Endometrium (tissue), 2 donors: Measurements from ENCODE around the gene DLG4.

Source experiments
- FAIRE-seq: peaks from 2 replicates; lab custom pipeline; 2012; peaks lifted over from hg19 to GRCh38; lab: Jason Lieb, UNC
- donor health status: control.
- donor health status: control.

The DLG4 gene

GRCh38 chr17:7156342-7156940 lies 63.2 kb downstream of the DLG4 start:
- FAIRE-seq = no peak

- no peak for FAIRE-seq
Observed at GRCh38 chr17:7147772-7148171, 71.9 kb downstream of the DLG4 start.

- no peak for FAIRE-seq
Observed at GRCh38 chr17:7146115-7146514, 73.5 kb downstream of the DLG4 start.

GRCh38 chr17:7144213-7144612 lies 75.4 kb downstream of the DLG4 start:
- no peak for FAIRE-seq

GRCh38 chr17:7141824-7142223 lies 77.8 kb downstream of the DLG4 start:
- FAIRE-seq = no peak

GRCh38 chr17:7139400-7139799 lies 80.2 kb downstream of the DLG4 start:
- no peak for FAIRE-seq

GRCh38 chr17:7138800-7139381 lies 80.7 kb downstream of the DLG4 start:
- FAIRE-seq = no peak

- FAIRE-seq = no peak
Observed at GRCh38 chr17:7137171-7137943, 82.3 kb downstream of the DLG4 start.
